Measurements from ENCODE around the gene TMSB4X. TPM values are rescaled to one million over a fixed set of nuclear protein-coding genes. Genes with fewer than 3 reads are reported as not detected.
"Not testable (repeated sequence)": the region's sequence is repeated elsewhere in the genome, so short reads cannot be mapped to it uniquely, and the experiment has no call there.

TMSB4X gene
- total and polyA plus RNA-seq, 12 donors, result 700 to 3,026 (median 889) TPM

GRCh38 chrX:12975991-12976558, 1.2 kb downstream of the TMSB4X start:
- intact Hi-C loops (cut with DNase I), result loop anchor here in 8 of 10 donors (5.0 to 10.0 kb wide), 12 partner anchors 51 to 509 kb away; no protein-coding TSS in a partner anchor
- no peak for TF ChIP-seq CTCF (IDR thresholded peaks at IDR 0.05)
- peak in 5 of 8 donors; percentile 16 to 50 (median 31) for ATAC-seq
- Histone ChIP-seq H3K27ac (peak overlapping the region; percentile 88 to 99 (median 96)), H3K4me1 (peaks cover 0 to 62% (median 2%) of the 10 kb centered on the region in 9 donors), H3K36me3 (peaks cover 0 to 16% (median 0%) of the 10 kb centered on the region in 9 donors), H3K27me3 (peaks cover 0 to 59% (median 0%) of the 10 kb centered on the region in 7 donors), H3K9me3 (peaks cover 0 to 4% (median 0%) of the 10 kb centered on the region in 11 donors), H3K4me3 (peak overlapping the region; percentile 50 to 98 (median 86))
- WGBS, 2 donors, result 0 to 2% methylated on average over 32 to 34 of the region's 34 CpGs
- peak in 1 of 2 donors; percentile 40 for DNase-seq

GRCh38 chrX:12976819-12977732, 2.2 kb downstream of the TMSB4X start:
- intact Hi-C loops (cut with DNase I), result loop anchor here in 8 of 10 donors (5.0 to 10.0 kb wide), 12 partner anchors 50 to 508 kb away; no protein-coding TSS in a partner anchor
- ATAC-seq, DNase-seq, H3K9me3 ChIP-seq: not testable (repeated sequence)
- H3K4me3 ChIP-seq, result peak overlapping the region; percentile 50 to 98 (median 86)
- H3K27ac ChIP-seq, result peak overlapping the region; percentile 55 to 99 (median 94)
- peaks cover 0 to 16% (median 0%) of the 10 kb centered on the region in 9 donors for H3K36me3 ChIP-seq
- peaks cover 0 to 62% (median 4%) of the 10 kb centered on the region in 9 donors for H3K4me1 ChIP-seq
- H3K27me3 ChIP-seq, result peaks cover 0 to 59% (median 0%) of the 10 kb centered on the region in 7 donors
- 43 to 53% methylated on average over 10 to 12 of the region's 12 CpGs for WGBS, 2 donors

- intact Hi-C loops (cut with DNase I), result loop anchor here in 8 of 10 donors (5.0 to 10.0 kb wide), 12 partner anchors 50 to 507 kb away; no protein-coding TSS in a partner anchor
- H3K27ac ChIP-seq, result peak overlapping the region; percentile 55 to 99 (median 65)
- peaks cover 0 to 16% (median 0%) of the 10 kb centered on the region in 9 donors for H3K36me3 ChIP-seq
- peaks cover 0 to 4% (median 0%) of the 10 kb centered on the region in 11 donors for H3K9me3 ChIP-seq
- 30 to 41% methylated on average over 9 of the region's 9 CpGs for whole genome bisulfite sequencing, 2 donors
- no peak for ATAC-seq
- peak overlapping the region; percentile 10 to 98 (median 84) for H3K4me3 ChIP-seq
- DNase-seq, result no peak
- peaks cover 0 to 64% (median 4%) of the 10 kb centered on the region in 9 donors for H3K4me1 ChIP-seq
- TF ChIP-seq CTCF (IDR thresholded peaks at IDR 0.05), result no peak
- peaks cover 0 to 55% (median 0%) of the 10 kb centered on the region in 7 donors for H3K27me3 ChIP-seq
Measured at GRCh38 chrX:12977761-12978204, 2.9 kb downstream of the TMSB4X start.

- Histone ChIP-seq H3K4me1 (peaks cover 0 to 59% (median 4%) of the 10 kb centered on the region in 9 donors), H3K4me3 (peak overlapping the region; percentile 10 to 98 (median 84)), H3K36me3 (peaks cover 0 to 16% (median 0%) of the 10 kb centered on the region in 9 donors), H3K9me3 (peaks cover 0 to 4% (median 0%) of the 10 kb centered on the region in 11 donors), H3K27me3 (peaks cover 0 to 55% (median 0%) of the 10 kb centered on the region in 7 donors), H3K27ac (peak overlapping the region; percentile 55 to 99 (median 65))
- ATAC-seq (peak in 4 of 8 donors; percentile 8 to 26 (median 12)), DNase-seq (peak; percentile 18 to 35)
- intact Hi-C loops (cut with DNase I), result loop anchor here in 8 of 10 donors (5.0 to 10.0 kb wide), 12 partner anchors 49 to 506 kb away; no protein-coding TSS in a partner anchor
- no peak for TF ChIP-seq CTCF (IDR thresholded peaks at IDR 0.05)
- whole genome bisulfite sequencing, 2 donors, result 35 to 47% methylated on average over 14 of the region's 14 CpGs
Measured at GRCh38 chrX:12978205-12979025, 3.5 kb downstream of the TMSB4X start.
